ENCODE results near the gene CHRNE.

GRCh38 chr17:4932756-4933155, 29.9 kb upstream of the CHRNE start:
- TF ChIP-seq, protein P1, sequence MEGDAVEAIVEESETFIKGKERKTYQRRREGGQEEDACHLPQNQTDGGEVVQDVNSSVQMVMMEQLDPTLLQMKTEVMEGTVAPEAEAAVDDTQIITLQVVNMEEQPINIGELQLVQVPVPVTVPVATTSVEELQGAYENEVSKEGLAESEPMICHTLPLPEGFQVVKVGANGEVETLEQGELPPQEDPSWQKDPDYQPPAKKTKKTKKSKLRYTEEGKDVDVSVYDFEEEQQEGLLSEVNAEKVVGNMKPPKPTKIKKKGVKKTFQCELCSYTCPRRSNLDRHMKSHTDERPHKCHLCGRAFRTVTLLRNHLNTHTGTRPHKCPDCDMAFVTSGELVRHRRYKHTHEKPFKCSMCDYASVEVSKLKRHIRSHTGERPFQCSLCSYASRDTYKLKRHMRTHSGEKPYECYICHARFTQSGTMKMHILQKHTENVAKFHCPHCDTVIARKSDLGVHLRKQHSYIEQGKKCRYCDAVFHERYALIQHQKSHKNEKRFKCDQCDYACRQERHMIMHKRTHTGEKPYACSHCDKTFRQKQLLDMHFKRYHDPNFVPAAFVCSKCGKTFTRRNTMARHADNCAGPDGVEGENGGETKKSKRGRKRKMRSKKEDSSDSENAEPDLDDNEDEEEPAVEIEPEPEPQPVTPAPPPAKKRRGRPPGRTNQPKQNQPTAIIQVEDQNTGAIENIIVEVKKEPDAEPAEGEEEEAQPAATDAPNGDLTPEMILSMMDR (IDR thresholded peaks at IDR 0.05; ENCODE audit: low read depth, low read length): no peak
- no peak for TF ChIP-seq EZH2phosphoT487 (IDR thresholded peaks at IDR 0.05; ENCODE audit: low read depth)

All from OCI-LY3 (cell line).